Stimulated activated naive CD8-positive, alpha-beta T cell treated with anti-CD3 and anti-CD28 coated beads, Interleukin-15, Interleukin-2, amounts not matched to agents 100 U/mL and 50 U/mL, for 24 hours (primary cell): Measurements from ENCODE around the gene CXorf58.
"Not testable (repeated sequence)": the region's sequence is repeated elsewhere in the genome, so short reads cannot be mapped to it uniquely, and the experiment has no call there.

Experiments used
- ATAC-seq: fragments of 150-1000 bp; cut with Tn5 transposase; one replicate; pipeline ENCODE4 v1.10.0; 2021
- DNase-seq: peaks from one replicate; pipeline ENCODE4 v3.0.0; 2021

The CXorf58 gene

GRCh38 chrX:23907498-23908218 lies at the start of gene CXorf58, which contains the start of gene APOO:
TSS of gene CXorf58 (plus strand) at chrX:23908006. CDS start at chrX:23910303, 2,297 bp downstream.
TSS of gene APOO (minus strand) at chrX:23907938. CDS start at chrX:23907702, 236 bp downstream.
- peak; percentile 97 for ATAC-seq
- DNase-seq: peak; percentile 88

- not testable (repeated sequence) for ATAC-seq, DNase-seq
These were observed 48.6 kb upstream of the CXorf58 start for GRCh38 chrX:23859238-23859637.

- ATAC-seq (no peak), DNase-seq (peak; percentile 5)
These were observed 46.5 kb upstream of the CXorf58 start for GRCh38 chrX:23861215-23861896.

- not testable (repeated sequence) for ATAC-seq
These were observed 45.9 kb upstream of the CXorf58 start for GRCh38 chrX:23861952-23862351.

GRCh38 chrX:23864742-23865326 lies 43.0 kb upstream of the CXorf58 start:
- DNase-seq: no peak
- no peak for ATAC-seq

More at GRCh38 chrX:23861952-23862351, 45.9 kb upstream of the CXorf58 start:
- DNase-seq: not testable (repeated sequence)

- ATAC-seq (no peak), DNase-seq (no peak)
These were observed 37.8 kb upstream of the CXorf58 start for GRCh38 chrX:23870041-23870440.

GRCh38 chrX:23871905-23872546 lies 35.8 kb upstream of the CXorf58 start:
- ATAC-seq: no peak
- no peak for DNase-seq

GRCh38 chrX:23879380-23880090 lies 28.3 kb upstream of the CXorf58 start:
- DNase-seq (no peak), ATAC-seq (no peak)

- ATAC-seq: peak; percentile 95
- peak; percentile 14 for DNase-seq
These were observed 24.0 kb upstream of the CXorf58 start for GRCh38 chrX:23883737-23884354.

- no peak for DNase-seq
- no peak for ATAC-seq
These were observed 23.3 kb upstream of the CXorf58 start for GRCh38 chrX:23884427-23885024.

- no peak for ATAC-seq
- DNase-seq: no peak
These were observed 22.0 kb upstream of the CXorf58 start for GRCh38 chrX:23885803-23886202.

- ATAC-seq: no peak
These were observed 20.4 kb upstream of the CXorf58 start for GRCh38 chrX:23887451-23887850.

GRCh38 chrX:23887918-23888317 lies 19.9 kb upstream of the CXorf58 start:
- no peak for DNase-seq
- ATAC-seq: no peak

More at GRCh38 chrX:23887451-23887850, 20.4 kb upstream of the CXorf58 start:
- no peak for DNase-seq

- no peak for DNase-seq
- ATAC-seq: no peak
These were observed 18.8 kb upstream of the CXorf58 start for GRCh38 chrX:23888887-23889501.

GRCh38 chrX:23890933-23891332 lies 16.9 kb upstream of the CXorf58 start:
- no peak for DNase-seq
- ATAC-seq: no peak

- not testable (repeated sequence) for DNase-seq, ATAC-seq
These were observed 12.8 kb upstream of the CXorf58 start for GRCh38 chrX:23894993-23895392.

GRCh38 chrX:23896539-23896938 lies 11.3 kb upstream of the CXorf58 start:
- DNase-seq, ATAC-seq: not testable (repeated sequence)

- DNase-seq (no peak), ATAC-seq (no peak)
These were observed 10.8 kb upstream of the CXorf58 start for GRCh38 chrX:23896981-23897380.

- ATAC-seq (no peak), DNase-seq (no peak)
These were observed 9.3 kb upstream of the CXorf58 start for GRCh38 chrX:23898412-23898959.

- ATAC-seq: no peak
These were observed 7.5 kb upstream of the CXorf58 start for GRCh38 chrX:23900220-23900797.

More at GRCh38 chrX:23900220-23900797, 7.5 kb upstream of the CXorf58 start:
- no peak for DNase-seq
